ENCODE data around the gene DEFB125. TPM values are rescaled to one million over a fixed set of nuclear protein-coding genes. Genes with fewer than 3 reads are reported as not detected.
"Not testable (repeated sequence)": the region's sequence is repeated elsewhere in the genome, so short reads cannot be mapped to it uniquely, and the experiment has no call there.

Gene DEFB125
- total RNA-seq = not detected

GRCh38 chr20:87401-87800 lies at the start of gene DEFB125:
DEFB125 (plus strand) TSS chr20:87672; CDS start chr20:87710, 38 bp downstream.
- DNase-seq = no peak

- DNase-seq = no peak
Observed at GRCh38 chr20:60035-60918, 27.2 kb upstream of the DEFB125 start.

- no peak for DNase-seq
Observed at GRCh38 chr20:61230-61629, 26.2 kb upstream of the DEFB125 start.

GRCh38 chr20:61757-62156 lies 25.7 kb upstream of the DEFB125 start:
- no peak for DNase-seq

GRCh38 chr20:62487-62886 lies 25.0 kb upstream of the DEFB125 start:
- DNase-seq = no peak

- no peak for DNase-seq
Observed at GRCh38 chr20:64026-64603, 23.4 kb upstream of the DEFB125 start.

GRCh38 chr20:64766-65322 lies 22.6 kb upstream of the DEFB125 start:
- DNase-seq = no peak

GRCh38 chr20:77231-77630 lies 10.2 kb upstream of the DEFB125 start:
- no peak for DNase-seq

GRCh38 chr20:78338-78737 lies 9.1 kb upstream of the DEFB125 start:
- DNase-seq = no peak

GRCh38 chr20:79565-79964 lies 7.9 kb upstream of the DEFB125 start:
- no peak for DNase-seq

- DNase-seq = no peak
Observed at GRCh38 chr20:90651-91050, 3.2 kb downstream of the DEFB125 start.

GRCh38 chr20:93641-94040 lies 6.2 kb downstream of the DEFB125 start:
- no peak for DNase-seq

- DNase-seq = no peak
Observed at GRCh38 chr20:95215-95614, 7.7 kb downstream of the DEFB125 start.

GRCh38 chr20:97691-98090 lies 10.2 kb downstream of the DEFB125 start:
- DNase-seq = not testable (repeated sequence)

- no peak for DNase-seq
Observed at GRCh38 chr20:101975-102374, 14.5 kb downstream of the DEFB125 start.

GRCh38 chr20:103456-103855 lies 16.0 kb downstream of the DEFB125 start:
- no peak for DNase-seq

GRCh38 chr20:112396-112795 lies 24.9 kb downstream of the DEFB125 start:
- DNase-seq = no peak

- DNase-seq = no peak
Observed at GRCh38 chr20:117518-117917, 30.0 kb downstream of the DEFB125 start.

- not testable (repeated sequence) for DNase-seq
Observed at GRCh38 chr20:129786-130323, 42.4 kb downstream of the DEFB125 start.

GRCh38 chr20:137668-138490 lies 50.4 kb downstream of the DEFB125 start:
- DNase-seq = no peak

GRCh38 chr20:142290-142689 lies 54.8 kb downstream of the DEFB125 start, which contains the start of gene DEFB126:
DEFB126 (plus strand) TSS chr20:142590; CDS start chr20:142629, 39 bp downstream.
- DNase-seq = no peak

- DNase-seq = no peak
Observed at GRCh38 chr20:145877-146276, 58.4 kb downstream of the DEFB125 start.
